HTERT RPE-1 (cell line): ENCODE data around the gene NPB.

Experiments
- in situ Hi-C: fragments of 300-500 bp; cut with MboI; formaldehyde crosslinking; loops from 4 replicates; pipeline ENCODE4 v1.14.3; 2020; ENCODE audit warnings: low sequenced_read_pairs

Gene NPB

DNA sequence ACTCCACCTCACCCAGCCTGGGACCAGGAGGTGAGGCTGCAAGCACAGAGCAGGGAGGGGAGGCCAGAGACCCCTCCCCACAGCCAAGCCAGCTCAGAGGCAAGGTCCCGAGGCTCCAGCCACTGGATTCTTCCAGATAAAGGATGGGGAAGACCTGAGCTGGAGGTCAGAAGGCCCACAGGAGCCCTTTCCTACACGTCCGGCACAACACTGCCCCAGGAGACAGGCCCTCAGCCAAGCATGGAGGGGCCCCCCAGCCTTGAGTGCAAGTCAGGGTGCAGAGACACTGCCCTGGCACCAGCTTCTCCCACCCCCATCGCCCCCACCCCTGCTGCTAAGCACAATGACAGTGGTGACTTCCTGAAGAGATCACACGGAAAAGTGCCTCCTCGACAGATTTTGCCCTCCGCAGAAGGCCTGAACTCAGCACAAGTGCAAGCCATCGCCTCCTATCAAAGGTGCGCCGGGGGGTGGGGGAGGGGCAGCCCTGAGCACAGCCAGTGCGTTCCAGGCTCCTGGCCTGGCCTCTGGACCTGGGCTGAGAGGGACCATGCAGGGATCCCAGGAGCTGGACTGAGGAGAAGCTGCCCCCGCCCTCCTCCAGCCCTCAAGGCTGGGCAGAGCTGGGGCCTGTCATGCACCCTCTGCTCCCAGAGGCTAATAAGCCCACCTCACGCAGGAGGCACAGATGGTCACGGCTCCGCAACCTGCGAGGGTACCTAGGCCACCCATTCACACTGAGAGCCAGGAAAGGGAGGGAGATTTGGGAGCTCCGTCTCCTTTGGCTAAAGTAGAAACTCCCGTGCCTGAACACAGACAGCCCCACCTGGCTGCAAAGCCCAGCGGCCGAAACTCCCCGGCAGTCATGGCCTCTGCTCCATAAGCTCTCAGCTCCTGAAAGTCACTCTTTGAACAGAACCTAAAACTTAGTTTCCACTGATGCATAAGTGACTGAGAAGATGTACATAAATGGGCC lies 22.8 kb downstream of the NPB start:
- in situ Hi-C loops, result no loop called here

DNA sequence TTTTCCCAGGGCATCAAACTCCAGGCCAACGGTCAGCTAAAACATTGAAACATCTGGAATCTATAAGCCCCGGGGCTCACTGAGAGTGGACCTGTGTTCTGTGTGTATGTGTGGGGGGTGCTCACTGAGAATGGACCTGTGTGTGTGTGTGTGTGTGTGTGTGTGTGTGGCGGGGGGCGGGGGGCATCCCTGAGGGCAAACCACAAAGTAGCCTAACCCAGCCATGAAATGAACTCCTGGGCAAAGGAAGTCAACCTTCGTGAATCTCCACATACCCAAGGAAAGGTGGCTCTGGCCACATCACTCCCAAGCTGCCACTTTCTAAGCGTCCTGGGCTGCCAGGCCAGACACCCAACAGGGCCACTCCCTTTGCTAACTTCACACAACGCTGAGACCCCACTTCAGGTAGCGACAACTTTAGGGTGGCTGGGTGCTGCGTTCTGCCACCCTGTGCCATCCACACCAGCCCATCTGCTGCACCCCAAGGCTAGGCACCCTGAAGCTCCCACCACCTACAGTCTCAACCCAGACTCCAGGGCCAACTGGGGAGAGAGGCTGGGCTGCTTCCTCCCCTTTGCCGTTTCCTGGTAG lies 23.9 kb downstream of the NPB start:
- in situ Hi-C loops, result no loop called here

DNA sequence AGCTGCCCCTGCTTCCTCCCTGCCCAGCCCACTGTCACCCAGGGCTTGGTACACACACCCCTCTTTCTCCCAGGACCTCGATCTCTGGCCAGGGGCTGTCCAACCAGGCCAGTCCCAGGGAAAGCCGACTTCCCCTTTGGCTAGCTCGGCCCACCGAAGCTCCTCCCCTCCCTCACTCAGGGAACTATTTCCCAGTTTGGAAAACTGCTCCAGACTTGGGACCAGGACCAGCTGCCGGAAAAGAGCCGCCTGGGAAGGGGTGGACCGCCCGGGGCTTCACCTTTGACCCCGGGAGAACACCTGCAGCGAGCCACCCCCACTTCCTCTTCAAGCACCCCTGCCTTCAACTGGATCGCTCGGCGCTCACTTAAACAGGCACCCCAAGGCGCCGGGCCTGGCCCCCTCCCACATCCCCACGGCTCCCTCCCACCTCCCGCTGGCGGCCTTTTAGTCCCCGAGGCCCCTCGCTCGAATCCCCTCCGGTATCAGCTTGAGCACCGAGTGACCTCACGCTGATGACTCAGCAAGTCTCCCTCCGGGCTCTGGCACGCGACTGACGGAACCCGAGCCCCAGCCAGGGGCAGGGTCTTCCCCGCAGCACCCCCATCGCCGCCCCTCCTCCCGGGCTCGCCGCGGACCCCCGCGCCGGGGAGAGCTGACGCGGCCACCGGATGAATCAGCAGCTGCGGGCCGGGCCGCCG lies 24.6 kb downstream of the NPB start:
- in situ Hi-C loops, result no loop called here

GRCh38 chr17:81927152-81927652 lies 25.2 kb downstream of the NPB start:
- in situ Hi-C loops, result no loop called here

- in situ Hi-C loops, result no loop called here
Observed at GRCh38 chr17:81927653-81928543, 25.9 kb downstream of the NPB start, which contains the start of gene MAFG. Gene MAFG, minus strand, starts transcription at chr17:81927735. Its CDS starts 4,550 bp downstream, at chr17:81923185.

DNA sequence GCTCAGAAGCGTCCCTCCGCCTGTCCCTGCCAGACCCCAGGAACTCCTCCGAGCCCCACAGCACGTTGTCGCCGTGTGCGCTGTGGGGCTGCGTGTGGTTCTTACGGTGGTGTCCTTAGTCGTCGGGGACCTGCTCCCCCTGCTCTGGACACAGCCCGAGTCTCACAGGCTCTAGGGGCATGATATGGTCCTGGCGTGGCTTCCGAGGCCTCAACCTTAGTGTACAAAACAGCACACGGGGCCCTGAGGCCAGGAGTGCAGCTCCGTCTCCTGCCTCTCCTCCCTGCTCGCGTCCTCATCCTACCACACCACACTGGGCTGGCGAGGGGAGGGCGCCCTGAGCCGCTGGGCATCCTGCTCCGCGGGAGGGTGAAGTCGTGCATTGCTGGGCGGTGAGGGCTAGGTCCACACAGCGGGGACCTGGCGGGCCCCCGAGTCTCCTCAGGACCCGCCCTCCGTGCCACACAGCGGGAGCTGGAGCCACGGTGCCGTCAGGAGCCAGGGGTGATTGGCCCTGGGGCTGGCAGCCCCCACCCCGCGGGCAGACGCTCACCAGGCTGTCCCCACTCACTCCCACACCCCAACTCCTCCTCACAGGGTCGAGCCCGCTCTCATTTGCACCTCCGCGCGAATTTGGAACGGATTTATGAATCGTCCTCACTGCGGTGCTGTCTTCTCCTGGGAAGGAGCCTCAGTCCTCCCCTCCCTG lies 26.7 kb downstream of the NPB start:
- in situ Hi-C loops, result no loop called here

GRCh38 chr17:81929253-81930141 lies 27.5 kb downstream of the NPB start:
- in situ Hi-C loops, result no loop called here

- in situ Hi-C loops, result no loop called here
Observed at GRCh38 chr17:81930142-81931125, 28.4 kb downstream of the NPB start.

DNA sequence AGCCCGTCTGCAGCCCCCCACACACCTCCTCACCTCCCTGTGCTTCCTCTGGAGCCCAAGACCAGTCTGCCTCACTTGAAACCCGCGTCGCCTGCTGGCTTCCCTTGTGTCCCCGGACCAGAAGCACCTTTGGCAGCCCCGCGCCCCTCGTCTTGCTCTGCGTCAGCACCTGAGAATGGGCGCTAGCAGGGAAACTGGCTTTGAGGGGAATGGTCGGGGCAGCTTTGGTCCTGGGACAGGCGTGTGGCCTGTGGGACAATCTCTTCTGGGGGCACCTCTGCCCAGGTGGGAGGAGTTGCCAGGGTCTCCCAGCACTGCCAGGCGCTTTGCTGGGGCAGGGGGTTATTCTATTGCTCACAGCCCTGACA lies 29.1 kb downstream of the NPB start:
- in situ Hi-C loops, result no loop called here

- in situ Hi-C loops, result no loop called here
Observed at GRCh38 chr17:81931557-81932332, 29.7 kb downstream of the NPB start.

DNA sequence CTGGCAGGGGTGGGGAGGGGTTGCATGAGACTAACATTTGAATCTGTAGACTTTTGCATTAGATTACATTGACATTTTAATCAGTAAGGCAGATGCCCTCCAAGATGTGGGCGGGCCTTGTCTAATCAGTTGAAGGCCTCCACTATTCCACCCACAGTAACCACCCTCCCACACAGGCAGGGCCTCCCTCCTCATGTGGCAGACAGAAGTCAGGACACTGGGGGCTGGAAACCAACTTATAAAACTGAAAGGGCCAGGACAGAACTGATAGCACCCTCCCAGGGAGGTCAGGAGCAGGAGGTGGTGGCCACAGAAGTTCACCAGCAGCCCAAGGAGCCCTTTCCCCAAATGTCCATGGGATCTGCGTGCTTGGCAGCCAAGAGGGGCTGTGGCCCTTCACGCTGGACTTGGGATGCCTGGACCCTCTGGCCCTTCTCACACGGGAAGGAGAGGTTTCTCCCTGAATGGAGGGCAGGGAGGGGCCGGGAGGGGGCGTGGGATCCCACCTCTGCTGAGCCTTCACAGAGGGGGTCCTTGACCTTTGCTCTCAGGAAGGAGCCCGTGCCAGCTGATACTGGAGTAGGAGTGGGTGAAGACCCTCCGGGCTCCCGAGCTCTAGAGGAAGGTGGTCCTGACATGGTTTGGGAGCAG lies 30.4 kb downstream of the NPB start:
- in situ Hi-C loops, result no loop called here

DNA sequence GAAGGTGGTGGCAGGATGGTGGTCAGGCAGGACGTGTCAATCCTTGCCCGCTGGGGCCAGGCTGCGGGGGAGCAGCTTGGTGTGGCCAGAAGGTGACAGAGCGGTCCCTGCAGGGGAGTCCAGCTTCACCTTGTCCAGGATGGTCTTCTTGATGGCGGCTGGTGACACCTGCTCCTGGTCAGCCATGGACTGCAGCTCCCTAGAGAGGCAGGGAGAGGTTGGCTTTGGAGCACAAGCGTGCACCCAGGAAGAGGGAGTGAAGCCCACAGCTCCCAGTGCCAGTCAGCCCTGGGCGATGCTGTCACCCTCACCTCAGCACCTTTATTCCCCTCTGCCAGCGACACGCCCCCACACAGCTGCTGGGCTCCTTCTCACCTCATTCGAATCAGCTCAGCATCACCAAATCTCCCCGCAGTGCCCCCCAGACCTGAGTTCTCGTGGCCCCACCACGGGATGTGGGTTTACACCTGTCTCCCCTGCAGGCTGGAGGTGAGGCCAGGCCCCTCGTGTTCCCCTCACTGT lies 31.2 kb downstream of the NPB start:
- in situ Hi-C loops, result no loop called here

GRCh38 chr17:81934098-81934757 lies 32.2 kb downstream of the NPB start:
- in situ Hi-C loops, result no loop called here

DNA sequence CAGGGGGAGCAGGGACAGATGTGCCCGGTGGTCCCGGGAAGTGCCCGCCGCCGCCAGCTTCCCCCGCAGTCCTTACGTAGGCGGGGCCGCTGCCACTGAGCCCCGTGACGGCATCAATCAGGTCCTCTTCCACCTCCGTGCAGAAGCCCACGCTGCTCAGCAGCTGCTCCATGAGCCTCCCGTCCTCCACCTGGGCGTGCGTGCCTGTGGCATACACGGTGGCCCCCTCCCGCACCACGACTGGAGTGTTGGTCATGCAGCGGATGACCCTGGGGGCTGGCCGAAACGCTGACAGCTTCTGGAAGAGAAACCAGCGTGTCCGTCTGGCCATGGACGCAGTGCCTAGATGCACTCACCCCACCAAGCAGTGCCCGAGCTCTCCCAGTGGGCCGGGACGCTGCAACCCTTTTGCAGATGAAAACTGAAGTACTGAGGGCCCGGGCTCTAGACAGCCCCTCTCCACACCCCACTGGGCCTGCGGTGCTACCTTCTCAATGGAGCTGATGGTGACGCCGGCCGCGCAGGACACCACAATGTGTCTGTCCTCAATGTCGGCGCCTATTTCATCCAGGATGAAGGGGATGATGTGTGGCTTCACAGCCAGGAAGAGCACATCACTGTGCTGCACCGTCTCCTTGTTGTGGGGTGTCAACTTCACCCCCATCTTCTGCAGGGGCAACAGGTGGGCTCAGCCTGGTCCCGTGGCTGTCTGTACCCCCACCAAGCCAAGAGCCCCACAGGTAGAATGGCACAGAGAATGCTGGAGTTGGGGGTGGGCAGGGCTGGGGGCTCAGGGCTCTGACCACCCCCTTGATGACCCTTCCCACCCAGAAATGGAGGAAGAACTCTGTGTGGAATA lies 33.0 kb downstream of the NPB start:
- in situ Hi-C loops, result no loop called here

- in situ Hi-C loops, result no loop called here
Observed at GRCh38 chr17:81935709-81936084, 33.7 kb downstream of the NPB start.
